Measurements from ENCODE around the gene GALNTL6.

GRCh38 chr4:171920901-171921300 lies 107.7 kb downstream of the GALNTL6 start:
- no peak for TF ChIP-seq POLR2AphosphoS5 (IDR thresholded peaks at IDR 0.05; ENCODE audit: insufficient read depth, low read depth, low read length)
- no peak for TF ChIP-seq CTCF (IDR thresholded peaks at IDR 0.05; ENCODE audit: extremely low read depth in 1 of 2, insufficient read depth in 1 of 2, low read depth in 1 of 2, low read length in 2 of 2)
- TF ChIP-seq MAX (IDR thresholded peaks at IDR 0.05; ENCODE audit: insufficient read depth, insufficient read length) = no peak
- no peak for TF ChIP-seq POLR2A (IDR thresholded peaks at IDR 0.05; ENCODE audit: low read depth, low read length)
- TF ChIP-seq EZH2 (IDR thresholded peaks at IDR 0.05; ENCODE audit: borderline replicate concordance, low read depth, low read length, severe bottlenecking) = no peak
- TF ChIP-seq JUN (IDR thresholded peaks at IDR 0.05; ENCODE audit: borderline replicate concordance, insufficient read depth, insufficient read length, low read depth) = no peak

All from endothelial cell of umbilical vein (primary cell).